BE2C (cell line): ENCODE results near the gene SFT2D1.

Experiments
- DNase-seq: peaks from one replicate; pipeline ENCODE4 v3.0.0-alpha.2; 2020
- H3K27me3 ChIP-seq: fragments of 250-450 bp; sonication (Bioruptor Pico); 2 replicates; pipeline ENCODE4 v1.5.1; 2020; ENCODE audit warnings: mild to moderate bottlenecking
- H3K36me3 ChIP-seq: fragments of 250-450 bp; sonication (Bioruptor Pico); 2 replicates; pipeline ENCODE4 v1.5.1; 2020; ENCODE audit warnings: mild to moderate bottlenecking
- H3K4me1 ChIP-seq: fragments of 250-450 bp; sonication (Bioruptor Pico); 2 replicates; pipeline ENCODE4 v1.5.1; 2020
- H3K4me3 ChIP-seq: 2 replicates; pipeline ENCODE4 v1.5.1; 2011; ENCODE audit warnings: low read depth, low read length
- H3K9me3 ChIP-seq: fragments of 250-450 bp; sonication (Bioruptor Pico); 2 replicates; pipeline ENCODE4 v1.5.1; 2020
- TF ChIP-seq, protein P1 (sequence below): IDR thresholded peaks from 2 replicates; pipeline ENCODE4 v1.5.1; 2012; ENCODE audit warnings: mild to moderate bottlenecking, low read depth, low read length

Gene SFT2D1

DNA sequence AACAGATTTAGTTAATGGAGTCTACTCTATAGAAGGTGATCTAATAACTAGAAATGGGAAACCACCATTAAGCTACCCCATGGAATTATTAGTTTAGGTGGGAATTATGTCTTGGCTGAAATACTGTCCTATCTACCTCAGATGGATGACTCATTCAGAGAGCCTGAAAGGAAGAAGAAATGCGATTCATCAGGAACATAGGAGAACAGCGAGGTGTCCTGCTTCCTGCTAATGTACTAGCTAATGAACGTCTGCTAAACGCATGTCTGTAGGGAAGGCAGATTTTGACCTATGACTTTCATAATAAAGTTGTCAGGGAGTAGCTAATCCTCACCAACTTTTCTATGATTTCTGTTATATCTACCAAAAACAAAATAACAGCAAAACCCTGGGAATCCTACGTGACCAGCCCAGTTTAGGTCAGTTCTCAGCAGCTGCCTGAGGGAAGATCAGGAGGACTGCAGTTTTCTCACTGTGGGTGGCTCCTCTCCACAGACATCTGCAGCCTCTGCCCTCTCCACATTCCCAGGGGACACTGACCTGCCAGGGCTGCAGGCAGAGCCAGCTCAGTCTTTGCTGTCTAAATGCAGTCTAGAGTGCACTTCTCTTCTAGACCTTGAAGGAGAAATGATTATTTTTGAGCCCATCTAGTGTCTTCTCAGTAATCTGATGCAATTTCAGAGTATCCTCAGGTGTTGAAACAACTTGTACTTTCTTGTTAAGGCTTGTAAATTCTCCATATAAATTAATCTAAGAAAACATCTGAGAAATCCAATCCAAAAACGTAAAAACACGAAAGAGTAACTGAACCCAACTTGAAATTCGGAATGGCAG is 18.1 kb upstream of the SFT2D1 start:
- peak; percentile 79 for DNase-seq
- Histone ChIP-seq H3K4me1 (peaks cover 4% of the 10 kb centered on the region; the same call in 1 of the 2 replicates), H3K36me3 (0 out of 2 replicates have a peak, but pooled peaks cover 4% of the 10 kb centered on the region), H3K27me3 (no peaks in the 10 kb centered on the region), H3K9me3 (no peaks in the 10 kb centered on the region), H3K4me3 (peak overlapping the region; percentile 19; the same call in 1 of the 2 replicates)
- TF ChIP-seq, protein P1, sequence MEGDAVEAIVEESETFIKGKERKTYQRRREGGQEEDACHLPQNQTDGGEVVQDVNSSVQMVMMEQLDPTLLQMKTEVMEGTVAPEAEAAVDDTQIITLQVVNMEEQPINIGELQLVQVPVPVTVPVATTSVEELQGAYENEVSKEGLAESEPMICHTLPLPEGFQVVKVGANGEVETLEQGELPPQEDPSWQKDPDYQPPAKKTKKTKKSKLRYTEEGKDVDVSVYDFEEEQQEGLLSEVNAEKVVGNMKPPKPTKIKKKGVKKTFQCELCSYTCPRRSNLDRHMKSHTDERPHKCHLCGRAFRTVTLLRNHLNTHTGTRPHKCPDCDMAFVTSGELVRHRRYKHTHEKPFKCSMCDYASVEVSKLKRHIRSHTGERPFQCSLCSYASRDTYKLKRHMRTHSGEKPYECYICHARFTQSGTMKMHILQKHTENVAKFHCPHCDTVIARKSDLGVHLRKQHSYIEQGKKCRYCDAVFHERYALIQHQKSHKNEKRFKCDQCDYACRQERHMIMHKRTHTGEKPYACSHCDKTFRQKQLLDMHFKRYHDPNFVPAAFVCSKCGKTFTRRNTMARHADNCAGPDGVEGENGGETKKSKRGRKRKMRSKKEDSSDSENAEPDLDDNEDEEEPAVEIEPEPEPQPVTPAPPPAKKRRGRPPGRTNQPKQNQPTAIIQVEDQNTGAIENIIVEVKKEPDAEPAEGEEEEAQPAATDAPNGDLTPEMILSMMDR = no peak

DNA sequence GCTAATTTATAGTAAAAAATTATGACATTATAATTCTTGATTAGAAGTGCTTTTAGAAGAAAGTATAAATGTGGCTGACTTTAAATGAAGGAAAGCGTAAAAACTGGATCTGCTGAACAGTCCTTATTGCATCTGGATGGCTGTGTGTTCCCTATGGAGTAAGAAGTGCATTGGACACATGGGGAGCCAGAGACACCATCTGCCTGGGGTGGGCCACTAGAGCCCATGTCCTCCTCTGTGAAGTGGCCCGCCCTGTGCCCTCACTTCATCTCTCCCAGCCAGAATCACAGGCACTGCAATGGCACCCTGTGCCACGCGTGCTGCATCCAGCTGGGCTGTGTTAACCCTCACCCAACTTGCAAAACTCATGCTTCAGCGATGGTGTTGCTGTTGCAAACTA is 13.2 kb upstream of the SFT2D1 start:
- Histone ChIP-seq H3K4me3 (no peak overlapping the region), H3K4me1 (no peaks in the 10 kb centered on the region), H3K36me3 (no peaks in the 10 kb centered on the region), H3K27me3 (no peaks in the 10 kb centered on the region), H3K9me3 (no peaks in the 10 kb centered on the region)
- TF ChIP-seq, protein P1 = no peak
- no peak for DNase-seq

DNA sequence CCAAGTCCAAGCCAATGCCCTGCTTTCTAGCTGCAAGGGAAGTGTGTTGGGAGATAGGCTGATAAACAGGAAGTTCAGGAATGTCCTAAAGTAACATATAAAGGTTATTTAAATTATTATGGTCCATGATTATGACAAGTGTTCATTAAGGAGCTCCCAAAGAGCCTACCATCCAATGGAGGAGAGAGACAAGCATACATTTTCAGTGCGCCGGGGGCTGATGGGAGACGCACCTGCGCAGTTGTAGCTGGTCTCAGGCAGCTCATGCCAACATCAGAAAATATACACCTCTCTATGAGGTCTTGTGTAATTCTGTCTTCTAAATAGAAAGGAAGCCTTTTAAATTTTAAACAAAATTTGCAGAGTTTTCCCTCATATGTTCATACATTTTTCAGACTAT is 12.6 kb upstream of the SFT2D1 start:
- no peaks in the 10 kb centered on the region for H3K36me3 ChIP-seq
- no peaks in the 10 kb centered on the region for H3K4me1 ChIP-seq
- DNase-seq = no peak
- H3K4me3 ChIP-seq = no peak overlapping the region
- H3K27me3 ChIP-seq = no peaks in the 10 kb centered on the region
- H3K9me3 ChIP-seq = no peaks in the 10 kb centered on the region
- TF ChIP-seq, protein P1 = no peak

DNA sequence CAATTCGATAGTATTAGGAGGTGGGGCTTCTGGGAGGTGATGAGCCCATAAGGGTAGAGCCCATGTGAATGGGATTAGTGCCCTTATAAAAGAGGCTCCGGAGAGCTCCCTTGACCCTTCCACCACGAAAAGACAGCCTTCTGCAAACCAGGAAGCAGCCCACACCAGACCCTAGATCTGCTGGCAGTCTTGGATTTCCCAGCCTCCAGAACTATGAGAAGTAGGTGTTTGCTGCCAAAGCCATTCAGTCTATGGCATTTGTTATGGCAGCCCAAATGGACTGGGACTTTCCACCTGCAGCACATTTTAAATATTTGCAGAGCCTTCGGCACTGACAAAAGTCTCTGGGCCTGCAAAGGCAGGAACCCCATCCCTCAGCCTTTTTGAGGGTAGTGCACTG is 11.8 kb upstream of the SFT2D1 start:
- TF ChIP-seq, protein P1 = no peak
- no peak for DNase-seq
- Histone ChIP-seq H3K4me3 (no peak overlapping the region), H3K36me3 (no peaks in the 10 kb centered on the region), H3K9me3 (no peaks in the 10 kb centered on the region), H3K4me1 (no peaks in the 10 kb centered on the region), H3K27me3 (no peaks in the 10 kb centered on the region)

DNA sequence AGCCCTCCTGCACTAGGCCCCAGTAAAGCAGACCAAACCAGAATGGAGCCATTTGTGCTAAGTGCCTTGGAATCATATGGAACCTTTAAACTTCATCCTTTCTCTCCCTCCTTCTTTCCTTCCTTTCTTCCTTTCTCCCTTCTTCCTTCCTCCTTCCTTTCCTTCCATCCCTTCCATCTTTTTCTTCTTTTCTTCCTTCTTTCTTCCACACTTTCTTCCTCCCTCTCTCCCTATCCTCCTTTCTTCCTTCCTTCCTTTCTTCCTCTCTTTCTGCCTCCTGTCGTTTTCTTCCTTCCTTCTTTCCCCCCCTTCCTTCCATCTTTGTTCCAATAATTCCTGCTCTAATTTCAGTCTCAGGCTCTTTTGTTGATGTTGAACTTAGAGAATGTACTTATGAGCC is 11.2 kb upstream of the SFT2D1 start:
- Histone ChIP-seq H3K4me1 (no peaks in the 10 kb centered on the region), H3K9me3 (no peaks in the 10 kb centered on the region), H3K36me3 (no peaks in the 10 kb centered on the region), H3K27me3 (no peaks in the 10 kb centered on the region), H3K4me3 (no peak overlapping the region)
- TF ChIP-seq, protein P1 = no peak
- no peak for DNase-seq

DNA sequence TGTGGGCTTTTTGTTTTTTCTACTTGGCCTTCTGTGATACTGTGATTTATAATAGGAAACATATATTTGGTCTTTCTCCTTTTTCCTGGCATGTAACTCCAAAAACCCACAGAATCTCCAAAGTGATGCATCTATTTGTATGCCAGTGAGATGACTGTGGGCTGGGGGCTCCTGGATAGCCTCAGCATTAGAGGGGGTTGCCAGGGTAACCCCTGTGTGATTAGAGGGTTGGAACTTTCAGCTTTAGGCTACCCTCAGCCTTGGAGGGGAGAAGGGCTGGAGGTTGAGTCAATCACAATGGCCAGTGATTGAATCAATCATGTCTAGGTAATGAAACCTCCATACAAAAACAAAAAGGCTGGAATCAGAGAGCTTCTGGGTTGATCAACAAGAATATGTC is 10.6 kb upstream of the SFT2D1 start:
- no peaks in the 10 kb centered on the region for H3K36me3 ChIP-seq
- no peaks in the 10 kb centered on the region for H3K9me3 ChIP-seq
- TF ChIP-seq, protein P1 = no peak
- H3K27me3 ChIP-seq = no peaks in the 10 kb centered on the region
- no peak overlapping the region for H3K4me3 ChIP-seq
- no peaks in the 10 kb centered on the region for H3K4me1 ChIP-seq
- DNase-seq = no peak
